ENCODE results near the gene NCAM1.

Gene NCAM1

GRCh38 chr11:112975493-112975892 lies 14.3 kb downstream of the NCAM1 start:
- H3K4me3 ChIP-seq (replicated peaks; ENCODE audit: low read depth, low read length) = no peak overlapping the region
- TF ChIP-seq CTCF (IDR thresholded peaks at IDR 0.05; ENCODE audit: low read depth, low read length, missing control alignments) = no peak
- no peak for DNase-seq (ENCODE audit: extremely low read depth, low read depth)

- no peak for TF ChIP-seq CTCF (IDR thresholded peaks at IDR 0.05; ENCODE audit: low read depth, low read length, missing control alignments)
- no peak overlapping the region for H3K4me3 ChIP-seq (replicated peaks; ENCODE audit: low read depth, low read length)
- no peak for DNase-seq (ENCODE audit: extremely low read depth, low read depth)
These were observed 16.5 kb downstream of the NCAM1 start for GRCh38 chr11:112977755-112978154.

- no peak overlapping the region for H3K4me3 ChIP-seq (replicated peaks; ENCODE audit: low read depth, low read length)
- TF ChIP-seq CTCF (IDR thresholded peaks at IDR 0.05; ENCODE audit: low read depth, low read length, missing control alignments) = no peak
- DNase-seq (ENCODE audit: extremely low read depth, low read depth) = no peak
These were observed 22.7 kb downstream of the NCAM1 start for GRCh38 chr11:112983887-112984286.

- no peak for DNase-seq (ENCODE audit: extremely low read depth, low read depth)
- no peak overlapping the region for H3K4me3 ChIP-seq (replicated peaks; ENCODE audit: low read depth, low read length)
- TF ChIP-seq CTCF (IDR thresholded peaks at IDR 0.05; ENCODE audit: low read depth, low read length, missing control alignments) = no peak
These were observed 28.0 kb downstream of the NCAM1 start for GRCh38 chr11:112989198-112989597.

- DNase-seq (ENCODE audit: extremely low read depth, low read depth) = no peak
- no peak for TF ChIP-seq CTCF (IDR thresholded peaks at IDR 0.05; ENCODE audit: low read depth, low read length, missing control alignments)
- H3K4me3 ChIP-seq (replicated peaks; ENCODE audit: low read depth, low read length) = no peak overlapping the region
These were observed 32.6 kb downstream of the NCAM1 start for GRCh38 chr11:112993808-112994207.

GRCh38 chr11:112995423-112996090 lies 34.3 kb downstream of the NCAM1 start:
- TF ChIP-seq CTCF (IDR thresholded peaks at IDR 0.05; ENCODE audit: low read depth, low read length, missing control alignments) = no peak
- no peak for DNase-seq (ENCODE audit: extremely low read depth, low read depth)
- no peak overlapping the region for H3K4me3 ChIP-seq (replicated peaks; ENCODE audit: low read depth, low read length)

- no peak overlapping the region for H3K4me3 ChIP-seq (replicated peaks; ENCODE audit: low read depth, low read length)
- no peak for DNase-seq (ENCODE audit: extremely low read depth, low read depth)
- no peak for TF ChIP-seq CTCF (IDR thresholded peaks at IDR 0.05; ENCODE audit: low read depth, low read length, missing control alignments)
These were observed 35.8 kb downstream of the NCAM1 start for GRCh38 chr11:112996994-112997393.

Measured in HFF-Myc (cell line).